Measurements from ENCODE around the gene TPM3.
"Not testable (repeated sequence)": the region's sequence is repeated elsewhere in the genome, so short reads cannot be mapped to it uniquely, and the experiment has no call there.

TPM3 gene

GRCh38 chr1:154237435-154237834 lies 45.5 kb upstream of the TPM3 start:
- Histone ChIP-seq H2BK120ac (ENCODE audit: insufficient read depth, low read length, poor library complexity) (no peak overlapping the region), H3K79me2 (ENCODE audit: control insufficient read depth, insufficient read depth, low read length, poor library complexity) (peaks cover 3% of the 10 kb centered on the region), H3K27me3 (ENCODE audit: insufficient read depth, low read length) (no peaks in the 10 kb centered on the region), H4K91ac (ENCODE audit: low read depth, low read length) (no peak overlapping the region), H3K4ac (ENCODE audit: low read depth, low read length) (no peak overlapping the region), H3K18ac (ENCODE audit: low read length) (no peak overlapping the region), H2AFZ (ENCODE audit: insufficient read depth, low read length, poor library complexity) (no peak overlapping the region), H3K27ac (ENCODE audit: low read depth, low read length) (no peak overlapping the region), H2BK12ac (ENCODE audit: low read length) (no peak overlapping the region), H2BK5ac (ENCODE audit: low read depth, low read length, poor library complexity) (no peak overlapping the region), H3K4me2 (ENCODE audit: low read length) (no peak overlapping the region), H3K9ac (ENCODE audit: low read length) (no peak overlapping the region), H3K14ac (ENCODE audit: low read length) (no peak overlapping the region), H3K9me3 (ENCODE audit: insufficient read depth, low read depth, low read length) (no peaks in the 10 kb centered on the region), H3K4me1 (ENCODE audit: control insufficient read depth in 1 of 2, insufficient read depth in 2 of 2, low read length in 2 of 2) (no peaks in the 10 kb centered on the region), H3K23ac (ENCODE audit: low read length) (no peak overlapping the region), H2AK5ac (ENCODE audit: low read length) (no peak overlapping the region), H3K36me3 (ENCODE audit: control insufficient read depth in 1 of 2, insufficient read depth in 2 of 2, low read length in 2 of 2) (peaks cover 24 to 59% of the 10 kb centered on the region in 2 experiments), H4K8ac (ENCODE audit: low read depth, low read length) (no peak overlapping the region), H3K79me1 (ENCODE audit: low read length) (no peaks in the 10 kb centered on the region), H3K4me3 (ENCODE audit: low read depth, low read length) (no peak overlapping the region), H4K12ac (ENCODE audit: low read depth, low read length) (no peak overlapping the region)
- no peak for DNase-seq
- WGBS (ENCODE audit: extremely low coverage, insufficient coverage, insufficient read length), result no CpG with 5 or more reads among the region's 2 CpGs

DNA sequence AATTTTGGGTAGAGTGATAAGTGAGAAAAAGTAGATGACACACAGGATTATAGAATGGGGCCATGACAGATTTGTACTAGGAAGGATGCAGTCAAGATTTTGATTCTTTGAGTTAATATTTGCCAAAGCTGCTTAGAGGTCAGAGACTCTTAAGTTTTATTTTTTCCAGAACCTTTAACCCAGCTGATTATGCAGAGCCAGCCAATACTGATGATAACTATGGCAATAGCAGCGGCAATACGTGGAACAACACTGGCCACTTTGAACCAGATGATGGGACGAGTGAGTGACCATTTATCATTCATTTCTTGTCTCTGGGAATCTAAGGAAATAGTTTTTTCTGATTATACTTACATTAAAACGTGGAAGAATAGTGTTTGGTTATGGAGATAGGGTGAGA lies 45.0 kb upstream of the TPM3 start:
- H4K12ac ChIP-seq (ENCODE audit: low read depth, low read length), result no peak overlapping the region
- no peak overlapping the region for H3K27ac ChIP-seq (ENCODE audit: low read depth, low read length)
- no peak overlapping the region for H3K4me3 ChIP-seq (ENCODE audit: low read depth, low read length)
- WGBS (ENCODE audit: extremely low coverage, insufficient coverage, insufficient read length), result 100% methylated on average over 1 of the region's 4 CpGs
- H3K27me3 ChIP-seq (ENCODE audit: insufficient read depth, low read length), result no peaks in the 10 kb centered on the region
- no peak overlapping the region for H3K23ac ChIP-seq (ENCODE audit: low read length)
- no peak overlapping the region for H2BK12ac ChIP-seq (ENCODE audit: low read length)
- no peak overlapping the region for H2AK5ac ChIP-seq (ENCODE audit: low read length)
- DNase-seq, result no peak
- H3K79me2 ChIP-seq (ENCODE audit: control insufficient read depth, insufficient read depth, low read length, poor library complexity), result peaks cover 3% of the 10 kb centered on the region
- no peak overlapping the region for H3K4me2 ChIP-seq (ENCODE audit: low read length)
- no peak overlapping the region for H2BK120ac ChIP-seq (ENCODE audit: insufficient read depth, low read length, poor library complexity)
- H2AFZ ChIP-seq (ENCODE audit: insufficient read depth, low read length, poor library complexity), result no peak overlapping the region
- H2BK5ac ChIP-seq (ENCODE audit: low read depth, low read length, poor library complexity), result no peak overlapping the region
- no peaks in the 10 kb centered on the region for H3K4me1 ChIP-seq (ENCODE audit: control insufficient read depth in 1 of 2, insufficient read depth in 2 of 2, low read length in 2 of 2)
- no peak overlapping the region for H3K18ac ChIP-seq (ENCODE audit: low read length)
- H3K9ac ChIP-seq (ENCODE audit: low read length), result no peak overlapping the region
- H3K4ac ChIP-seq (ENCODE audit: low read depth, low read length), result no peak overlapping the region
- peaks cover 26 to 60% of the 10 kb centered on the region in 2 experiments for H3K36me3 ChIP-seq (ENCODE audit: control insufficient read depth in 1 of 2, insufficient read depth in 2 of 2, low read length in 2 of 2)
- no peak overlapping the region for H4K91ac ChIP-seq (ENCODE audit: low read depth, low read length)
- no peak overlapping the region for H4K8ac ChIP-seq (ENCODE audit: low read depth, low read length)
- H3K9me3 ChIP-seq (ENCODE audit: insufficient read depth, low read depth, low read length), result no peaks in the 10 kb centered on the region
- no peaks in the 10 kb centered on the region for H3K79me1 ChIP-seq (ENCODE audit: low read length)
- no peak overlapping the region for H3K14ac ChIP-seq (ENCODE audit: low read length)

- H3K27ac ChIP-seq (ENCODE audit: low read depth, low read length); H2BK120ac ChIP-seq (ENCODE audit: insufficient read depth, low read length, poor library complexity); H3K79me1 ChIP-seq (ENCODE audit: low read length); H3K4me3 ChIP-seq (ENCODE audit: low read depth, low read length); H3K18ac ChIP-seq (ENCODE audit: low read length); H3K4me1 ChIP-seq (ENCODE audit: control insufficient read depth in 1 of 2, insufficient read depth in 2 of 2, low read length in 2 of 2); H3K4ac ChIP-seq (ENCODE audit: low read depth, low read length); H4K91ac ChIP-seq (ENCODE audit: low read depth, low read length); H2AFZ ChIP-seq (ENCODE audit: insufficient read depth, low read length, poor library complexity); H4K8ac ChIP-seq (ENCODE audit: low read depth, low read length); H2BK5ac ChIP-seq (ENCODE audit: low read depth, low read length, poor library complexity); H4K12ac ChIP-seq (ENCODE audit: low read depth, low read length); H3K27me3 ChIP-seq (ENCODE audit: insufficient read depth, low read length); H2BK12ac ChIP-seq (ENCODE audit: low read length); H3K14ac ChIP-seq (ENCODE audit: low read length); H3K4me2 ChIP-seq (ENCODE audit: low read length); H3K9me3 ChIP-seq (ENCODE audit: insufficient read depth, low read depth, low read length); H3K23ac ChIP-seq (ENCODE audit: low read length); H3K79me2 ChIP-seq (ENCODE audit: control insufficient read depth, insufficient read depth, low read length, poor library complexity); H2AK5ac ChIP-seq (ENCODE audit: low read length); H3K9ac ChIP-seq (ENCODE audit: low read length): not testable (repeated sequence)
- no CpG with 5 or more reads among the region's 12 CpGs for WGBS (ENCODE audit: extremely low coverage, insufficient coverage, insufficient read length)
- DNase-seq, result peak; percentile 83
- H3K36me3 ChIP-seq (ENCODE audit: control insufficient read depth in 1 of 2, insufficient read depth in 2 of 2, low read length in 2 of 2), result peaks cover 40 to 70% of the 10 kb centered on the region in 2 experiments
Observed at GRCh38 chr1:154233127-154233526, 41.2 kb upstream of the TPM3 start.

- peaks cover 47 to 70% of the 10 kb centered on the region in 2 experiments for H3K36me3 ChIP-seq (ENCODE audit: control insufficient read depth in 1 of 2, insufficient read depth in 2 of 2, low read length in 2 of 2)
- H3K4ac ChIP-seq (ENCODE audit: low read depth, low read length), result peak overlapping the region; percentile 40
- not testable (repeated sequence) for H3K9ac ChIP-seq (ENCODE audit: low read length); H3K79me1 ChIP-seq (ENCODE audit: low read length); H3K4me3 ChIP-seq (ENCODE audit: low read depth, low read length); H3K27ac ChIP-seq (ENCODE audit: low read depth, low read length); H3K23ac ChIP-seq (ENCODE audit: low read length); H3K14ac ChIP-seq (ENCODE audit: low read length); H2AFZ ChIP-seq (ENCODE audit: insufficient read depth, low read length, poor library complexity); H2AK5ac ChIP-seq (ENCODE audit: low read length); H4K12ac ChIP-seq (ENCODE audit: low read depth, low read length); H3K79me2 ChIP-seq (ENCODE audit: control insufficient read depth, insufficient read depth, low read length, poor library complexity); H4K8ac ChIP-seq (ENCODE audit: low read depth, low read length); H3K27me3 ChIP-seq (ENCODE audit: insufficient read depth, low read length); H3K9me3 ChIP-seq (ENCODE audit: insufficient read depth, low read depth, low read length); H2BK12ac ChIP-seq (ENCODE audit: low read length); H3K18ac ChIP-seq (ENCODE audit: low read length); H2BK120ac ChIP-seq (ENCODE audit: insufficient read depth, low read length, poor library complexity); DNase-seq; H4K91ac ChIP-seq (ENCODE audit: low read depth, low read length); H3K4me1 ChIP-seq (ENCODE audit: control insufficient read depth in 1 of 2, insufficient read depth in 2 of 2, low read length in 2 of 2); H3K4me2 ChIP-seq (ENCODE audit: low read length); H2BK5ac ChIP-seq (ENCODE audit: low read depth, low read length, poor library complexity)
- WGBS (ENCODE audit: extremely low coverage, insufficient coverage, insufficient read length), result no CpG with 5 or more reads among the region's 3 CpGs
Observed at GRCh38 chr1:154231112-154231511, 39.2 kb upstream of the TPM3 start.
